HCT116 (cell line): ENCODE measurements around the gene ACKR3. TPM values are rescaled to one million over a fixed set of nuclear protein-coding genes. Genes with fewer than 3 reads are reported as not detected.

ENCODE experiments used
- ATAC-seq: fragments of 200-7000 bp; cut with Tn5 transposase; 2 replicates; pipeline ENCODE4 v1.9.1; 2020; ENCODE audit warnings: mild to moderate bottlenecking, moderate library complexity
- BruUV-seq: library from RNA; stranded (reverse); fragments of 400-500 nt; replicated peaks from 2 replicates; lab custom pipeline; 2021; lab: Mats Ljungman, UMichigan
- CTCF ChIA-PET: fragments of 300-600 bp; sonication (Branson Sonifier 250); formaldehyde crosslinking; loops from one replicate; lab custom pipeline; 2021; ENCODE audit warnings: antibody characterized with exemption; lab: Charles Lee
- POLR2A ChIA-PET: fragments of 300-600, 350-600 bp; sonication (Branson Sonifier 250); formaldehyde crosslinking; loops from one replicate; lab custom pipeline; 2021; ENCODE audit warnings: antibody characterized with exemption; lab: Charles Lee
- RAD21 ChIA-PET, 2 experiments: fragments of 300-600 bp; sonication (Branson Sonifier 250); formaldehyde crosslinking; loops; one replicate each; lab custom pipeline; 2023; ENCODE audit warnings: low total read pairs in 2 of 2; ENCODE audit not compliant: uncharacterized antibody in 2 of 2, unreplicated experiment in 2 of 2, low non-redundant PET in 1 of 2; lab: Charles Lee
- DNase-seq: peaks from one replicate; pipeline ENCODE4 v3.0.0-alpha.2; 2010; ENCODE audit warnings: low read depth, low spot score
- H2AFZ ChIP-seq: fragments of 200-600 bp; shearing (Covaris generic), sonication (generic); 2 replicates; pipeline ENCODE4 v1.6.1; 2017; ENCODE audit warnings: low read depth, mixed run types, mixed read lengths, antibody characterized with exemption, low read length; ENCODE audit not compliant: poor library complexity, severe bottlenecking
- H3K27ac ChIP-seq: 2 replicates; pipeline ENCODE4 v1.5.1; 2012; ENCODE audit warnings: low read depth, low read length
- H3K27me3 ChIP-seq: fragments of 200-600 bp; sonication (generic); 2 replicates; pipeline ENCODE4 v1.6.1; 2016; ENCODE audit warnings: mixed run types, low read length, mixed read lengths; ENCODE audit not compliant: insufficient read depth
- H3K36me3 ChIP-seq, 2 experiments: fragments of 200-500 bp in 1 of 2; fragments of 200-600 bp in 1 of 2; sonication (Bioruptor generic) in 1 of 2; sonication (generic) in 1 of 2; 2 replicates each; pipeline versions ENCODE4 v1.5.1 to v1.6.1; 2014 to 2016; ENCODE audit warnings: low read length in 2 of 2, inconsistent platforms in 1 of 2, mixed read lengths in 1 of 2, mixed run types in 1 of 2; ENCODE audit not compliant: insufficient read depth in 2 of 2, control insufficient read depth in 1 of 2
- H3K4me1 ChIP-seq, 2 experiments: fragments of 200-600 bp in 1 of 2; sonication (generic) in 1 of 2; 2 replicates each; pipeline versions ENCODE4 v1.5.1 to v1.6.1; 2012 to 2017; ENCODE audit warnings: low read length in 2 of 2, inconsistent platforms in 1 of 2, mild to moderate bottlenecking in 1 of 2, mixed read lengths in 1 of 2, mixed run types in 1 of 2, moderate library complexity in 1 of 2; ENCODE audit not compliant: insufficient read depth in 2 of 2, control insufficient read depth in 1 of 2
- H3K4me2 ChIP-seq: fragments of 200-600 bp; sonication (generic); 2 replicates; pipeline ENCODE4 v1.6.1; 2017; ENCODE audit warnings: mixed run types, low read length, mixed read lengths
- H3K4me3 ChIP-seq, 2 experiments: fragments of 200-600 bp in 1 of 2; sonication (generic) in 1 of 2; replicated peaks in 1 of 2; 2 replicates each; pipeline ENCODE4 v1.5.1; 2011 to 2016; ENCODE audit warnings: low read length in 2 of 2, control low read depth in 1 of 2, low read depth in 1 of 2, mild to moderate bottlenecking in 1 of 2, mixed read lengths in 1 of 2, mixed run types in 1 of 2
- H3K79me2 ChIP-seq: fragments of 200-600 bp; sonication (generic); 2 replicates; pipeline ENCODE4 v1.6.1; 2017; ENCODE audit warnings: mild to moderate bottlenecking, mixed run types, low read length, moderate library complexity, mixed read lengths; ENCODE audit not compliant: insufficient read depth
- H3K9ac ChIP-seq: fragments of 200-600 bp; sonication (generic); 2 replicates; pipeline ENCODE4 v1.6.1; 2016; ENCODE audit warnings: low read length, mixed read lengths
- H3K9me2 ChIP-seq: fragments of 200-600 bp; sonication (generic), shearing (Covaris generic); 2 replicates; pipeline ENCODE4 v1.6.1; 2017; ENCODE audit warnings: mixed run types, mild to moderate bottlenecking, moderate library complexity; ENCODE audit not compliant: insufficient read depth
- H3K9me3 ChIP-seq, 2 experiments: fragments of 200-500 bp in 1 of 2; fragments of 200-600 bp in 1 of 2; sonication (Bioruptor generic) in 1 of 2; sonication (generic) in 1 of 2; 2 replicates each; pipeline ENCODE4 v1.6.1; 2014 to 2017; ENCODE audit warnings: low read length in 2 of 2, mixed read lengths in 2 of 2, inconsistent platforms in 1 of 2, low read depth in 1 of 2, mild to moderate bottlenecking in 1 of 2, mixed run types in 1 of 2, moderate library complexity in 1 of 2; ENCODE audit not compliant: control insufficient read depth in 1 of 2, insufficient read depth in 1 of 2
- H4K20me1 ChIP-seq: fragments of 200-600 bp; sonication (generic), shearing (Covaris generic); 2 replicates; pipeline ENCODE4 v1.6.1; 2017; ENCODE audit warnings: mixed run types, mild to moderate bottlenecking, moderate library complexity; ENCODE audit not compliant: insufficient read depth
- CBX3 ChIP-seq: IDR thresholded peaks from 2 replicates; pipeline ENCODE4 v1.6.1; 2012; ENCODE audit warnings: low read depth
- JUND ChIP-seq: IDR thresholded peaks from 2 replicates; pipeline ENCODE4 v1.6.1; 2012
- POLR2A ChIP-seq: IDR thresholded peaks from 2 replicates; pipeline ENCODE4 v1.7.0; 2011; ENCODE audit warnings: borderline replicate concordance; ENCODE audit not compliant: insufficient read depth, insufficient read length; ENCODE audit errors: extremely low read depth
- POLR2AphosphoS5 ChIP-seq: IDR thresholded peaks from 2 replicates; pipeline ENCODE4 v1.6.1; 2011; ENCODE audit warnings: mild to moderate bottlenecking, low read depth, low read length, moderate library complexity
- RAD21 ChIP-seq: IDR thresholded peaks from 2 replicates; pipeline ENCODE4 v1.6.1; 2012; ENCODE audit warnings: low read depth, mild to moderate bottlenecking
- SIN3A ChIP-seq: IDR thresholded peaks from 2 replicates; pipeline ENCODE4 v1.6.1; 2012; ENCODE audit warnings: low read depth
- SP1 ChIP-seq: IDR thresholded peaks from 2 replicates; pipeline ENCODE4 v1.6.1; 2012; ENCODE audit warnings: low read depth
- ZFX ChIP-seq: fragments of 450-650 bp; IDR thresholded peaks from 2 replicates; pipeline ENCODE4 v1.6.1; 2017
- intact Hi-C: fragments of 100-400 bp; cut with micrococcal nuclease; formaldehyde crosslinking; loops from 2 replicates; pipeline ENCODE4 v1.10.0; 2022
- total RNA-seq: library from RNA; stranded (reverse); gene quantifications from one replicate; pipeline ENCODE4 v1.2.1, GENCODE V29; 2021; ENCODE audit not compliant: unreplicated experiment
- TF ChIP-seq, protein P1 (sequence below): IDR thresholded peaks from 2 replicates; pipeline ENCODE4 v1.6.1; 2012; ENCODE audit warnings: low read depth
- TF ChIP-seq, protein P2 (sequence below), 3 experiments: fragments of 200-600 bp in 1 of 3; sonication (generic) in 1 of 3; IDR thresholded peaks in 2 of 3; conservative IDR thresholded peaks in 1 of 3; 2 replicates each; pipeline ENCODE4 v1.5.1; 2012 to 2017; ENCODE audit warnings: low read depth in 2 of 3, low read length in 2 of 3, antibody characterized with exemption in 1 of 3, borderline replicate concordance in 1 of 3, control low read depth in 1 of 3, mild to moderate bottlenecking in 1 of 3, mixed read lengths in 1 of 3, mixed run types in 1 of 3, moderate library complexity in 1 of 3; ENCODE audit not compliant: insufficient read depth in 1 of 3
- TF ChIP-seq, protein P3 (sequence below): IDR thresholded peaks from 2 replicates; pipeline ENCODE4 v1.6.1; 2011; ENCODE audit warnings: mild to moderate bottlenecking, low read length, moderate library complexity; ENCODE audit not compliant: insufficient replicate concordance; ENCODE audit errors: extremely low read depth
- TF ChIP-seq, protein P4 (sequence below): IDR thresholded peaks from 2 replicates; pipeline ENCODE4 v1.6.1; 2012

The ACKR3 gene
- total RNA-seq, 1 experiment from 2014 or later = 0.20 TPM

DNA sequence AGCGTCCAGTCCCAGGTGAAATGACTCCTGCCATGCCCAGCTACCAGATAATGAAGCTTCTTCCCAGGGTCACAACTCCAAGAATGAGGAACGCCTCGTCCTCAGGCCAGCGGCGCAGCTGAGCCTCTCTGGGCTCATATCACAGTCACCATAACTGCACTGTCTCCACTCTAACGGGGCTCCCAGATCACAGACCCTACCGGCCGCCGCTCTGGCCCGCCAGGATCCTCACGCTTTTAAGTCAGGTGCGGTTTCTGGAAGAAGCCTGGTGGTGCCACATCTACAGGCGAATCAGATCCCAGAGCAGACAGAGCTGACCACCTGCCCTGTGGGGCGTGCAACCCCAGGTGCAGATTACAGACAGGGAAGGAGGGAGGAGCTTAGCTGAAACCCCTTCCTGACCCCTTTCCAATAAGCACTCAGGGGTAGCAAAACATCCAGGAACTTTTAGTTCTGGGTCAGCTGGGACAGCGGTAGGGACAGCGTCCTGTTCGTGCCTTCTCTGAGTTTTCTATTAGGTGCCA, 3.7 kb upstream of the ACKR3 start:
- ATAC-seq (no peak), DNase-seq (no peak)
- H3K9me3 ChIP-seq = no peaks in the 10 kb centered on the region
- RAD21 ChIA-PET = no interaction called here
- TF ChIP-seq POLR2A (no peak), SIN3A (no peak), JUND (no peak), SP1 (no peak), RAD21 (no peak), CBX3 (no peak)
- TF ChIP-seq, protein P1, sequence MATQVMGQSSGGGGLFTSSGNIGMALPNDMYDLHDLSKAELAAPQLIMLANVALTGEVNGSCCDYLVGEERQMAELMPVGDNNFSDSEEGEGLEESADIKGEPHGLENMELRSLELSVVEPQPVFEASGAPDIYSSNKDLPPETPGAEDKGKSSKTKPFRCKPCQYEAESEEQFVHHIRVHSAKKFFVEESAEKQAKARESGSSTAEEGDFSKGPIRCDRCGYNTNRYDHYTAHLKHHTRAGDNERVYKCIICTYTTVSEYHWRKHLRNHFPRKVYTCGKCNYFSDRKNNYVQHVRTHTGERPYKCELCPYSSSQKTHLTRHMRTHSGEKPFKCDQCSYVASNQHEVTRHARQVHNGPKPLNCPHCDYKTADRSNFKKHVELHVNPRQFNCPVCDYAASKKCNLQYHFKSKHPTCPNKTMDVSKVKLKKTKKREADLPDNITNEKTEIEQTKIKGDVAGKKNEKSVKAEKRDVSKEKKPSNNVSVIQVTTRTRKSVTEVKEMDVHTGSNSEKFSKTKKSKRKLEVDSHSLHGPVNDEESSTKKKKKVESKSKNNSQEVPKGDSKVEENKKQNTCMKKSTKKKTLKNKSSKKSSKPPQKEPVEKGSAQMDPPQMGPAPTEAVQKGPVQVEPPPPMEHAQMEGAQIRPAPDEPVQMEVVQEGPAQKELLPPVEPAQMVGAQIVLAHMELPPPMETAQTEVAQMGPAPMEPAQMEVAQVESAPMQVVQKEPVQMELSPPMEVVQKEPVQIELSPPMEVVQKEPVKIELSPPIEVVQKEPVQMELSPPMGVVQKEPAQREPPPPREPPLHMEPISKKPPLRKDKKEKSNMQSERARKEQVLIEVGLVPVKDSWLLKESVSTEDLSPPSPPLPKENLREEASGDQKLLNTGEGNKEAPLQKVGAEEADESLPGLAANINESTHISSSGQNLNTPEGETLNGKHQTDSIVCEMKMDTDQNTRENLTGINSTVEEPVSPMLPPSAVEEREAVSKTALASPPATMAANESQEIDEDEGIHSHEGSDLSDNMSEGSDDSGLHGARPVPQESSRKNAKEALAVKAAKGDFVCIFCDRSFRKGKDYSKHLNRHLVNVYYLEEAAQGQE = no peak
- TF ChIP-seq, all 23 proteins: peak for 0
- H3K9me2 ChIP-seq = no peaks in the 10 kb centered on the region
- ChIA-PET CTCF (interaction anchor here (0.6 kb wide), 1 partner anchor 435 kb away, joined by 4 read pairs; no protein-coding TSS in a partner anchor), POLR2A (no interaction called here)
- H3K79me2 ChIP-seq = no peaks in the 10 kb centered on the region
- H3K4me3 ChIP-seq = no peak overlapping the region
- no peak overlapping the region for H3K27ac ChIP-seq
- H3K36me3 ChIP-seq = no peaks in the 10 kb centered on the region
- H4K20me1 ChIP-seq = no peaks in the 10 kb centered on the region
- no TSS peak for BruUV-seq
- H3K9ac ChIP-seq = no peak overlapping the region
- H3K4me2 ChIP-seq = no peak overlapping the region
- H2AFZ ChIP-seq = no peak overlapping the region
- H3K27me3 ChIP-seq = peaks cover 26% of the 10 kb centered on the region
- 0 out of 4 replicates have a peak, but pooled peaks cover 0 to 2% of the 10 kb centered on the region in 2 experiments for H3K4me1 ChIP-seq
- intact Hi-C loops = no loop called here

DNA sequence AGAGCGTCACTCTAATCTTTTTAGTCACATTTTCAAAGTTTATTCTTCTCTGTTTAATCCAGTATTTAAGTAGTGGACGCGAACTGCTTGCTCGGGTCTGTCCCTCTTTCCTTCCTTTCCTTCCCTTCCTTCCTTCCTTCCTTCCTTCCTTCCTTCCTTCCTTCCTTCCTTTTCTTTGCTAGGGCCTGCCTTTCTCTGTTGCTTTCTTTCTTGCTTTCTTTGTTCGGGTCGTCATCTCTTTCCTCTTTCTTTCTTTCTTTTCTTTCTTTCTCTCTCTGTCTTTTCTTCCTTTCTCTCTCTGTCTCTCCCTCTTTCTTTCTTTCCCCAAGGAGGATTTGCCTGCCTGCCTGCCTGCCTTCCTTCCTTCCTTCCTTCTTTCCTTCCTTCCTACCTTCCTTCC, 3.0 kb upstream of the ACKR3 start:
- 0 out of 4 replicates have a peak, but pooled peaks cover 0 to 2% of the 10 kb centered on the region in 2 experiments for H3K4me1 ChIP-seq
- ATAC-seq (no peak), DNase-seq (no peak)
- POLR2A ChIA-PET = no interaction called here
- no peaks in the 10 kb centered on the region for H3K79me2 ChIP-seq
- intact Hi-C loops = no loop called here
- H3K9me2 ChIP-seq = no peaks in the 10 kb centered on the region
- H3K9ac ChIP-seq = no peak overlapping the region
- H3K4me2 ChIP-seq = no peak overlapping the region
- H3K27ac ChIP-seq = no peak overlapping the region
- peaks cover 33% of the 10 kb centered on the region for H3K27me3 ChIP-seq
- no peak overlapping the region for H3K4me3 ChIP-seq
- no TSS peak for BruUV-seq
- no peaks in the 10 kb centered on the region for H4K20me1 ChIP-seq
- H2AFZ ChIP-seq = no peak overlapping the region
- H3K36me3 ChIP-seq = no peaks in the 10 kb centered on the region
- H3K9me3 ChIP-seq = no peaks in the 10 kb centered on the region
- CTCF ChIA-PET = interaction anchor here (0.6 kb wide), 1 partner anchor 434 kb away, joined by 4 read pairs; no protein-coding TSS in a partner anchor
- RAD21 ChIA-PET = no interaction called here
- TF ChIP-seq POLR2AphosphoS5 = no peak
- TF ChIP-seq ZFX = no peak
- TF ChIP-seq, protein P2, sequence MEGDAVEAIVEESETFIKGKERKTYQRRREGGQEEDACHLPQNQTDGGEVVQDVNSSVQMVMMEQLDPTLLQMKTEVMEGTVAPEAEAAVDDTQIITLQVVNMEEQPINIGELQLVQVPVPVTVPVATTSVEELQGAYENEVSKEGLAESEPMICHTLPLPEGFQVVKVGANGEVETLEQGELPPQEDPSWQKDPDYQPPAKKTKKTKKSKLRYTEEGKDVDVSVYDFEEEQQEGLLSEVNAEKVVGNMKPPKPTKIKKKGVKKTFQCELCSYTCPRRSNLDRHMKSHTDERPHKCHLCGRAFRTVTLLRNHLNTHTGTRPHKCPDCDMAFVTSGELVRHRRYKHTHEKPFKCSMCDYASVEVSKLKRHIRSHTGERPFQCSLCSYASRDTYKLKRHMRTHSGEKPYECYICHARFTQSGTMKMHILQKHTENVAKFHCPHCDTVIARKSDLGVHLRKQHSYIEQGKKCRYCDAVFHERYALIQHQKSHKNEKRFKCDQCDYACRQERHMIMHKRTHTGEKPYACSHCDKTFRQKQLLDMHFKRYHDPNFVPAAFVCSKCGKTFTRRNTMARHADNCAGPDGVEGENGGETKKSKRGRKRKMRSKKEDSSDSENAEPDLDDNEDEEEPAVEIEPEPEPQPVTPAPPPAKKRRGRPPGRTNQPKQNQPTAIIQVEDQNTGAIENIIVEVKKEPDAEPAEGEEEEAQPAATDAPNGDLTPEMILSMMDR (IDR thresholded peaks at IDR 0.05 in 2 of 3, conservative IDR thresholded peaks at IDR 0.05 in 1 of 3; ENCODE audit: borderline replicate concordance in 1 of 3, insufficient read depth in 1 of 3, low read depth in 2 of 3, low read length in 2 of 3) = no peak
- TF ChIP-seq, protein P3, sequence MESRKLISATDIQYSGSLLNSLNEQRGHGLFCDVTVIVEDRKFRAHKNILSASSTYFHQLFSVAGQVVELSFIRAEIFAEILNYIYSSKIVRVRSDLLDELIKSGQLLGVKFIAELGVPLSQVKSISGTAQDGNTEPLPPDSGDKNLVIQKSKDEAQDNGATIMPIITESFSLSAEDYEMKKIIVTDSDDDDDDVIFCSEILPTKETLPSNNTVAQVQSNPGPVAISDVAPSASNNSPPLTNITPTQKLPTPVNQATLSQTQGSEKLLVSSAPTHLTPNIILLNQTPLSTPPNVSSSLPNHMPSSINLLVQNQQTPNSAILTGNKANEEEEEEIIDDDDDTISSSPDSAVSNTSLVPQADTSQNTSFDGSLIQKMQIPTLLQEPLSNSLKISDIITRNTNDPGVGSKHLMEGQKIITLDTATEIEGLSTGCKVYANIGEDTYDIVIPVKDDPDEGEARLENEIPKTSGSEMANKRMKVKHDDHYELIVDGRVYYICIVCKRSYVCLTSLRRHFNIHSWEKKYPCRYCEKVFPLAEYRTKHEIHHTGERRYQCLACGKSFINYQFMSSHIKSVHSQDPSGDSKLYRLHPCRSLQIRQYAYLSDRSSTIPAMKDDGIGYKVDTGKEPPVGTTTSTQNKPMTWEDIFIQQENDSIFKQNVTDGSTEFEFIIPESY = no peak
- TF ChIP-seq RAD21 = no peak
- no peak for TF ChIP-seq CBX3
- TF ChIP-seq, protein P4, sequence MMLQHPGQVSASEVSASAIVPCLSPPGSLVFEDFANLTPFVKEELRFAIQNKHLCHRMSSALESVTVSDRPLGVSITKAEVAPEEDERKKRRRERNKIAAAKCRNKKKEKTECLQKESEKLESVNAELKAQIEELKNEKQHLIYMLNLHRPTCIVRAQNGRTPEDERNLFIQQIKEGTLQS = no peak
